OCI-LY1 (cell line): ENCODE data around the gene EFNA2.

Source experiments
- CTCF ChIP-seq: fragments of 200-600 bp; sonication (generic), shearing (Covaris generic); IDR thresholded peaks from 2 replicates; pipeline ENCODE4 v1.5.1; 2017; ENCODE audit warnings: mild to moderate bottlenecking, antibody characterized with exemption, low read length, moderate library complexity, mixed read lengths
- EZH2 ChIP-seq: fragments of 200-600 bp; sonication (generic), shearing (Covaris generic); IDR thresholded peaks from 2 replicates; pipeline ENCODE4 v1.8.0; 2017; ENCODE audit warnings: borderline replicate concordance, mixed run types, mild to moderate bottlenecking, antibody characterized with exemption, low read length, moderate library complexity, mixed read lengths

- TF ChIP-seq CTCF, result no peak
- TF ChIP-seq EZH2, result no peak
These were observed 19.4 kb upstream of the EFNA2 start for GRCh38 chr19:1266129-1266915.
